Body of pancreas (tissue), 4 donors: ENCODE data around the gene TYROBP.

Source experiments
- CTCF ChIP-seq, 7 experiments: fragments of 450-650 bp in 4 of 7; fragments of 200-600 bp in 3 of 7; sonication (generic) in 3 of 7; IDR thresholded peaks; one replicate each; pipeline ENCODE4 v1.5.1; 2016 to 2019; ENCODE audit warnings: antibody characterized with exemption in 7 of 7
- POLR2A ChIP-seq, 3 donors: fragments of 450-650 bp; IDR thresholded peaks; one replicate each; pipeline ENCODE4 v1.6.1; 2016; ENCODE audit warnings: antibody characterized with exemption in 3 of 3, mild to moderate bottlenecking in 2 of 3

GRCh38 chr19:35859414-35859813 lies 48.7 kb downstream of the TYROBP start:
- TF ChIP-seq POLR2A (IDR thresholded peaks at IDR 0.05) = no peak
- no peak for TF ChIP-seq CTCF (IDR thresholded peaks at IDR 0.05)
